Spleen (tissue), 7 donors: ENCODE data around the gene HOXC12.

Experiments used
- POLR2A ChIP-seq, 3 donors: fragments of 450-650 bp; IDR thresholded peaks; one replicate each; pipeline ENCODE4 v1.5.1; 2017; ENCODE audit warnings: antibody characterized with exemption in 3 of 3, mild to moderate bottlenecking in 1 of 3
- TF ChIP-seq, protein P1 (sequence below), 11 experiments: fragments of 200-600 bp in 7 of 11; fragments of 450-650 bp in 4 of 11; sonication (generic) in 4 of 11; IDR thresholded peaks in 8 of 11; conservative IDR thresholded peaks in 3 of 11; 1 replicate in 7 of 11; 2 replicates in 4 of 11; pipeline versions ENCODE4 v1.4.0 to v1.8.0; 2016 to 2021; ENCODE audit warnings: antibody characterized with exemption in 11 of 11, inconsistent platforms in 4 of 11, mild to moderate bottlenecking in 1 of 11
- donor health status: DM: no; HTN: no; CAD: no; lungs with moderate emphysema.
- donor health status: DM: no; HTN: no; CAD: no.
- donor health status: DM: no; HTN: no; CAD: no.

DNA sequence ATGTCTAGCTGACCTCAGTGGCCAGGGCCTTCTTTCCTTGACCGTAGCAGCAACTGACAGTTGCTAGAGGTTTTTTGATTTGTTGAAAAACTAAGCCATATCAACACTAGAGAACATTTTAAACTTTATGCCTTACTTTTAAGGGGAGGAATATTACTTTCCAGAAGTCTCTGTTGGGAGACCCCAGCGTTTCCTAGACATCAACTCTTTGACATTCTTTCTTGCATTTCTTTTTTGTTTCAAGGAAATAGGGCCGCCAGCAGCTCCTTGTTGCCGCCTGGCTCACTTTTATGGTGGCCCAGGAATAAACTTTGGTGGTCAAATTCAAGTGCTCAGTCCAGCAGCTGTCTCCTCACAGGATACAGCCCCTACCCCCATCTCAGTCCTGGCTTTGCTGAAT lies 15.7 kb downstream of the HOXC12 start:
- TF ChIP-seq, protein P1, sequence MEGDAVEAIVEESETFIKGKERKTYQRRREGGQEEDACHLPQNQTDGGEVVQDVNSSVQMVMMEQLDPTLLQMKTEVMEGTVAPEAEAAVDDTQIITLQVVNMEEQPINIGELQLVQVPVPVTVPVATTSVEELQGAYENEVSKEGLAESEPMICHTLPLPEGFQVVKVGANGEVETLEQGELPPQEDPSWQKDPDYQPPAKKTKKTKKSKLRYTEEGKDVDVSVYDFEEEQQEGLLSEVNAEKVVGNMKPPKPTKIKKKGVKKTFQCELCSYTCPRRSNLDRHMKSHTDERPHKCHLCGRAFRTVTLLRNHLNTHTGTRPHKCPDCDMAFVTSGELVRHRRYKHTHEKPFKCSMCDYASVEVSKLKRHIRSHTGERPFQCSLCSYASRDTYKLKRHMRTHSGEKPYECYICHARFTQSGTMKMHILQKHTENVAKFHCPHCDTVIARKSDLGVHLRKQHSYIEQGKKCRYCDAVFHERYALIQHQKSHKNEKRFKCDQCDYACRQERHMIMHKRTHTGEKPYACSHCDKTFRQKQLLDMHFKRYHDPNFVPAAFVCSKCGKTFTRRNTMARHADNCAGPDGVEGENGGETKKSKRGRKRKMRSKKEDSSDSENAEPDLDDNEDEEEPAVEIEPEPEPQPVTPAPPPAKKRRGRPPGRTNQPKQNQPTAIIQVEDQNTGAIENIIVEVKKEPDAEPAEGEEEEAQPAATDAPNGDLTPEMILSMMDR (IDR thresholded peaks at IDR 0.05 in 8 of 11, conservative IDR thresholded peaks at IDR 0.05 in 3 of 11), result no peak
- no peak for TF ChIP-seq POLR2A (IDR thresholded peaks at IDR 0.05)
